ENCODE data around the gene APOL4. TPM values are rescaled to one million over a fixed set of nuclear protein-coding genes. Genes with fewer than 3 reads are reported as not detected.

The APOL4 gene
- total and polyA plus RNA-seq, 2 of the 4 experiments (the other 2 are of a cell fraction) = 0.07 TPM; not detected in 1

DNA sequence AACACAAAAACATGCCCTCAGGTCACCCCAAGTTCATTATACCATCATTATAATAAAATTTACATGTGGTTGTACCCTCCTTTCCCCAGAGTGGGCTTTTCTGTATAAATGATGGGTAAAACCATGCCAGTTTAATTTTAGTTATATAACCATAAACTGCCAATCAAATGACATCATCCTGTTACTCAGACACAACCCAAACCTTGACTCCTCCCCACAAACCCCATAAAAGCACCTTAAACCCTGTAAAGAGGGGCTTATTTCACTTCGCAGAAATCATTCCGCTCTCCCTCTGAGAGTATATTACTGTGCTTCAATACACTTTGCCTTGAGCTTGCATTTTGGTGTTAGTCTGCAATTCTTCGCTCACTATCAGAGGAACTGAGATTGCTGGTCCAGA lies 35.5 kb downstream of the APOL4 start:
- H3K23ac ChIP-seq (ENCODE audit: low read depth, low read length) = no peak overlapping the region
- dilution Hi-C loops (cut with HindIII; ENCODE audit: low sequenced_read_pairs, unreplicated experiment) = no loop called here
- no peak overlapping the region for H3K27ac ChIP-seq (ENCODE audit: insufficient read depth, low read length)
- no peak overlapping the region for H2BK120ac ChIP-seq (ENCODE audit: low read depth, low read length)
- intact Hi-C loops (cut with micrococcal nuclease) = no loop called here
- no peak overlapping the region for H3K14ac ChIP-seq (replicated peaks; ENCODE audit: low read depth, low read length)
- no peak overlapping the region for H2BK15ac ChIP-seq (ENCODE audit: low read depth, low read length)
- H2BK20ac ChIP-seq (ENCODE audit: low read depth, low read length) = no peak overlapping the region
- ChIA-PET CTCF (no interaction called here), POLR2A (ENCODE audit: unreplicated experiment) (no interaction called here)
- H3K18ac ChIP-seq (ENCODE audit: low read depth, low read length) = no peak overlapping the region
- H3K79me1 ChIP-seq (ENCODE audit: low read depth in 1 of 2, low read length in 2 of 2) = no peaks in the 10 kb centered on the region
- in situ Hi-C loops (cut with MboI; ENCODE audit: low sequenced_read_pairs) = no loop called here
- no peak overlapping the region for H2AK5ac ChIP-seq (ENCODE audit: low read depth, low read length)
- H2BK5ac ChIP-seq (ENCODE audit: low read depth, low read length, poor library complexity, severe bottlenecking) = no peak overlapping the region
- ATAC-seq (ENCODE audit: low read depth) (no peak), DNase-seq (no peak)
- H4K20me1 ChIP-seq (ENCODE audit: insufficient read depth, low read length) = no peaks in the 10 kb centered on the region
- no peaks in the 10 kb centered on the region for H3K36me3 ChIP-seq (ENCODE audit: control insufficient read depth, insufficient read depth, low read length)
- H4K8ac ChIP-seq (ENCODE audit: low read depth in 2 of 2, low read length in 2 of 2) = no peak overlapping the region
- no peaks in the 10 kb centered on the region for H3K9me3 ChIP-seq (ENCODE audit: control insufficient read depth, insufficient read depth, low read length)
- no peak overlapping the region for H3K4me2 ChIP-seq (ENCODE audit: low read depth, low read length)
- H3K56ac ChIP-seq (ENCODE audit: extremely low read depth, insufficient read depth, low read length) = no peak overlapping the region
- no peak overlapping the region for H3K4me3 ChIP-seq (ENCODE audit: insufficient read depth, low read depth, low read length)
- no peaks in the 10 kb centered on the region for H3K9me1 ChIP-seq (ENCODE audit: insufficient read depth, low read length)
- H3K4me1 ChIP-seq (ENCODE audit: control insufficient read depth, insufficient read depth, low read length) = no peaks in the 10 kb centered on the region
- H4K91ac ChIP-seq (ENCODE audit: insufficient read depth, low read depth, low read length) = no peak overlapping the region
- peaks cover 45% of the 10 kb centered on the region for H3K27me3 ChIP-seq (ENCODE audit: control insufficient read depth, insufficient read depth, low read length)
- no peak overlapping the region for H3K9ac ChIP-seq (ENCODE audit: low read depth, low read length)
- WGBS, 2 experiments (ENCODE audit: extremely low coverage in 2 of 2, insufficient read length in 1 of 2) = no CpG with 5 or more reads among the region's 3 CpGs
- no peak overlapping the region for H3K4ac ChIP-seq (ENCODE audit: low read depth, low read length)
- no peak overlapping the region for H2AFZ ChIP-seq (replicated peaks; ENCODE audit: low read length, poor library complexity)
- no peak overlapping the region for H4K5ac ChIP-seq (ENCODE audit: low read depth, low read length)
- BruUV-seq (replicated peaks) = no TSS peak
- TF ChIP-seq RFX5 (IDR thresholded peaks at IDR 0.05; ENCODE audit: low read depth, low read length) (no peak), FOS (IDR thresholded peaks at IDR 0.05; ENCODE audit: low read depth, low read length) (no peak), RCOR1 (IDR thresholded peaks at IDR 0.05; ENCODE audit: insufficient replicate concordance, low read length) (no peak), CHD1 (IDR thresholded peaks at IDR 0.05; ENCODE audit: low read depth, low read length) (no peak), NFE2L2 (IDR thresholded peaks at IDR 0.05; ENCODE audit: low read depth, low read length) (no peak), RAD21 (IDR thresholded peaks at IDR 0.05; ENCODE audit: low read length) (no peak), MXI1 (IDR thresholded peaks at IDR 0.05; ENCODE audit: borderline replicate concordance, low read depth, low read length) (no peak), MAZ (IDR thresholded peaks at IDR 0.05; ENCODE audit: borderline replicate concordance, low read depth, low read length) (no peak)
- no peak overlapping the region for H2AK9ac ChIP-seq (replicated peaks; ENCODE audit: low read depth, low read length, poor library complexity)
